Measurements from ENCODE around the gene TRIM67. TPM values are rescaled to one million over a fixed set of nuclear protein-coding genes. Genes with fewer than 3 reads are reported as not detected.

TRIM67 gene
- total RNA-seq, 1 experiment from 2014 or later: 0.08 TPM

- in situ Hi-C loops (cut with HindIII; ENCODE audit: low pct_unique_long_range_greater_than_20kb, low sequenced_read_pairs) (no loop called here), intact Hi-C loops (cut with micrococcal nuclease; ENCODE audit: unreplicated experiment) (loop anchor here (10.0 kb wide), 1 partner anchor 582 kb away; no protein-coding TSS in a partner anchor)
- BruUV-seq (replicated peaks): no TSS peak
- H3K4me3 ChIP-seq (ENCODE audit: low read depth in 2 of 2, low read length in 2 of 2): no peak overlapping the region
- H3K27me3 ChIP-seq (ENCODE audit: control insufficient read depth, insufficient read depth, low read length): no peaks in the 10 kb centered on the region
- H3K4me1 ChIP-seq (ENCODE audit: control insufficient read depth, insufficient read depth, low read length): 0 out of 2 replicates have a peak, but pooled peaks cover 3% of the 10 kb centered on the region
- TF ChIP-seq SIN3A (IDR thresholded peaks at IDR 0.05; ENCODE audit: borderline replicate concordance, insufficient read depth, low read depth, low read length) (no peak), CTCF (IDR thresholded peaks at IDR 0.05) (no peak), REST (IDR thresholded peaks at IDR 0.05; ENCODE audit: insufficient read depth in 1 of 2, low read depth in 2 of 2, low read length in 1 of 2) (no peak), TCF7L2 (IDR thresholded peaks at IDR 0.05; ENCODE audit: low read depth, low read length) (no peak), POLR2AphosphoS5 (IDR thresholded peaks at IDR 0.05; ENCODE audit: low read depth, low read length) (no peak)
- no peaks in the 10 kb centered on the region for H3K36me3 ChIP-seq (ENCODE audit: control insufficient read depth, insufficient read depth, low read length)
- no peaks in the 10 kb centered on the region for H3K9me3 ChIP-seq (ENCODE audit: control insufficient read depth, insufficient read depth, low read depth, low read length)
- ATAC-seq: no peak
- POLR2A ChIA-PET: no interaction called here
- CTCF ChIA-PET: no interaction called here
- H3K27ac ChIP-seq (ENCODE audit: low read length): no peak overlapping the region
- DNase-seq (ENCODE audit: low read depth, low spot score): no peak
Observed at GRCh38 chr1:231216498-231216897, 54.6 kb downstream of the TRIM67 start.

- intact Hi-C loops (cut with micrococcal nuclease; ENCODE audit: unreplicated experiment): loop anchor here (10.0 kb wide), 1 partner anchor 582 kb away; no protein-coding TSS in a partner anchor
- DNase-seq (ENCODE audit: low read depth, low spot score) (no peak), ATAC-seq (no peak)
- Histone ChIP-seq H3K27ac (ENCODE audit: low read length) (no peak overlapping the region), H3K36me3 (ENCODE audit: control insufficient read depth, insufficient read depth, low read length) (no peaks in the 10 kb centered on the region), H3K4me1 (ENCODE audit: control insufficient read depth, insufficient read depth, low read length) (0 out of 2 replicates have a peak, but pooled peaks cover 1% of the 10 kb centered on the region), H3K27me3 (ENCODE audit: control insufficient read depth, insufficient read depth, low read length) (no peaks in the 10 kb centered on the region), H3K9me3 (ENCODE audit: control insufficient read depth, insufficient read depth, low read depth, low read length) (no peaks in the 10 kb centered on the region), H3K4me3 (ENCODE audit: low read depth in 2 of 2, low read length in 2 of 2) (no peak overlapping the region)
- in situ Hi-C loops (cut with HindIII; ENCODE audit: low pct_unique_long_range_greater_than_20kb, low sequenced_read_pairs): no loop called here
- POLR2A ChIA-PET: interaction anchor here (0.6 kb wide), 1 partner anchor 530 kb away, joined by 3 read pairs; no protein-coding TSS in a partner anchor
- no TSS peak for BruUV-seq (replicated peaks)
- TF ChIP-seq CTCF (IDR thresholded peaks at IDR 0.05): no peak
- no peak for TF ChIP-seq REST (IDR thresholded peaks at IDR 0.05; ENCODE audit: insufficient read depth in 1 of 2, low read depth in 2 of 2, low read length in 1 of 2)
- TF ChIP-seq SIN3A (IDR thresholded peaks at IDR 0.05; ENCODE audit: borderline replicate concordance, insufficient read depth, low read depth, low read length): no peak
- no peak for TF ChIP-seq TCF7L2 (IDR thresholded peaks at IDR 0.05; ENCODE audit: low read depth, low read length)
- no peak for TF ChIP-seq POLR2AphosphoS5 (IDR thresholded peaks at IDR 0.05; ENCODE audit: low read depth, low read length)
- CTCF ChIA-PET: no interaction called here
Observed at GRCh38 chr1:231217056-231217455, 55.2 kb downstream of the TRIM67 start.

All from Panc1 (cell line).